Activated naive CD4-positive, alpha-beta T cell treated with anti-CD3 and anti-CD28 coated beads for 36 hours (primary cell): ENCODE results near the gene CCL19. TPM values are rescaled to one million over a fixed set of nuclear protein-coding genes. Genes with fewer than 3 reads are reported as not detected.
A peak's percentile ranks its signal among the peaks of the same experiment; 100 is the strongest.

Experiments used
- CTCF ChIA-PET: fragments of 350-600 bp; sonication (Branson Sonifier 250); formaldehyde crosslinking; loops from one replicate; lab custom pipeline; 2021; ENCODE audit warnings: antibody characterized with exemption; lab: Charles Lee
- DNase-seq: peaks from one replicate; pipeline ENCODE4 v3.0.0-alpha.2; 2020
- H3K27ac Mint-ChIP-seq: one replicate; pipeline ENCODE4 v1.8.0; 2021; ENCODE audit warnings: mild to moderate bottlenecking, mixed read lengths
- H3K27me3 Mint-ChIP-seq: one replicate; pipeline ENCODE4 v1.8.0; 2021; ENCODE audit warnings: low read depth, mixed read lengths
- H3K36me3 Mint-ChIP-seq: one replicate; pipeline ENCODE4 v1.8.0; 2021; ENCODE audit warnings: low read depth, mixed read lengths
- H3K4me1 Mint-ChIP-seq: one replicate; pipeline ENCODE4 v1.8.0; 2021; ENCODE audit warnings: low read depth, mixed read lengths
- H3K4me3 Mint-ChIP-seq: one replicate; pipeline ENCODE4 v1.8.0; 2021; ENCODE audit warnings: mild to moderate bottlenecking, moderate library complexity, mixed read lengths
- H3K9me3 Mint-ChIP-seq: one replicate; pipeline ENCODE4 v1.8.0; 2021; ENCODE audit warnings: mixed read lengths
- intact Hi-C: fragments of 100-400 bp; cut with micrococcal nuclease; formaldehyde crosslinking; loops from one replicate; pipeline ENCODE4 v1.15.1; 2023
- total RNA-seq, 2 experiments: library from RNA; stranded (reverse); gene quantifications; one replicate each; pipeline ENCODE4 v1.2.3, GENCODE V29; 2021

Gene CCL19
- total RNA-seq, 2 experiments from 2014 or later = not detected

DNA sequence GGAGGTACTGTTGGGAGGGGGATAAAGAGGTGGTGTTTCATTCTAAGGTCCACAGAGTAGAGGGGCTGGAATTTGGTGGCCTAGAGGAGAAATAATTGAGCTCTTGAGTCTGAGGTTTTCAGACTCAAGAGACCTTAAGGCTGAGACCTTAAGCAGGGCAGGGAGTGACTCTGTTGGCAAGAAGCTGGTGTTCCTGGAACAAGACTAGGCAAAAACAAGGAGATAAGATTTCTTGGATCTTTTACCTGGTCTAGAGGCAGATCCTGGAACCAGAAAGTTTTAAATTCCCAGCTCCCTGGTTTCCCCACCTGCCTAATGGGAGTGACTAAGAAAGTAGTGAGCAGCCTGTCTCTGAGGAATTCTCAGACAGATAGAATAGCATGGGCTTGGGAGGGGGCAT lies 22.9 kb upstream of the CCL19 start:
- Mint-ChIP-seq H3K27me3 (no peaks in the 10 kb centered on the region), H3K4me1 (no peaks in the 10 kb centered on the region), H3K36me3 (no peaks in the 10 kb centered on the region), H3K4me3 (no peak overlapping the region), H3K9me3 (no peaks in the 10 kb centered on the region), H3K27ac (no peak overlapping the region)
- no peak for DNase-seq
- CTCF ChIA-PET = interaction anchor here (1.1 to 1.2 kb wide), 2 partner anchors 12 to 215 kb away, joined by 4 read pairs; no protein-coding TSS in a partner anchor
- intact Hi-C loops = no loop called here

DNA sequence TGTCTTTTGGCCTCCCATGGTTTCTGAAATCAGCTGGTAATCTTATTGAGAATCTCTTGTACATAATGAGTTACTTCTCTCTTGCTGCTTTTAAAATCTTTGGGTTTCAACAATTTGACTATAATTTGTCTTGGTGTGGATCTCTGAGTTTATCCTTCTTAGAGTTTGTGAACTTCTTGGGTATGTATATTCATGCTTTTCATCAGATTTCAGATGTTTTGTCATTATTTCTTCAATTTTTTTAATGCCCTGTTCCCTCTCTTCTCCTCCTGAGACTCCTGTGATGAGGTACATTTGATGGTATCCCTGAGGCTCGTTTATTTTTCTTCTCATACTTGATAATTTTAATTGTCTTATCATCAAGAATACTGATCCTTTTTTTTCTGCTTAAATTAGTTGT lies 21.1 kb upstream of the CCL19 start:
- CTCF ChIA-PET = no interaction called here
- H3K27me3 Mint-ChIP-seq = no peaks in the 10 kb centered on the region
- intact Hi-C loops = no loop called here
- H3K36me3 Mint-ChIP-seq = no peaks in the 10 kb centered on the region
- H3K4me1 Mint-ChIP-seq = no peaks in the 10 kb centered on the region
- no peaks in the 10 kb centered on the region for H3K9me3 Mint-ChIP-seq
- H3K27ac Mint-ChIP-seq = no peak overlapping the region
- DNase-seq = no peak
- no peak overlapping the region for H3K4me3 Mint-ChIP-seq

DNA sequence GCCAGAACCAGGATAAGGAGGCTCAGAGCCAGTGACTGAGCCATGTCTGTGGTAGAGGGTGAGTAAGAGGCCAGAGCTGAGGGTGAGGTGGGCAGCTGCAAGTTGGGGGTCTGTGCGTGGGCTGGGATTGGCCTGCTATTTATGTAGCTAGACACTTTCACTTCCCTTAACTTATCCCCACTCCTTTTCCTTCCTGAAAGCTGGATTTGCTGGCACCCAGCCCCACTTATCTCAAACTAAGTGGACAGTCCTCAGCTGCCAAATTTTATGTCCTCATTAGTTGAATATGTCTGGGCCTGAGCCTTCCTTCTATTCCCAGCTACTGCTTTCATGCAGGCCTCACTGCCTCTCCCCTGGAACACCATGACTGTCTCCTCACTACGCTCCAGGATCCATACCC lies 18.9 kb upstream of the CCL19 start, which contains the start of gene CCL21:
CCL21 (minus strand) TSS at position 114 of the 400 bp plus-strand sequence; CDS start at position 44, 70 bp downstream.
- H3K4me1 Mint-ChIP-seq = no peaks in the 10 kb centered on the region
- no peak within 1 kb of the TSS for H3K27ac Mint-ChIP-seq
- no peaks in the 10 kb centered on the region for H3K9me3 Mint-ChIP-seq
- intact Hi-C loops = no loop called here
- CTCF ChIA-PET = interaction anchor here (1.1 to 1.6 kb wide), 3 partner anchors 7 to 45 kb away, joined by 3 to 4 read pairs (median 3); no protein-coding TSS in a partner anchor
- H3K36me3 Mint-ChIP-seq = no peaks in the 10 kb centered on the region
- no peak within 1 kb of the TSS for H3K4me3 Mint-ChIP-seq
- DNase-seq = no peak
- H3K27me3 Mint-ChIP-seq = no peaks in the 10 kb centered on the region

DNA sequence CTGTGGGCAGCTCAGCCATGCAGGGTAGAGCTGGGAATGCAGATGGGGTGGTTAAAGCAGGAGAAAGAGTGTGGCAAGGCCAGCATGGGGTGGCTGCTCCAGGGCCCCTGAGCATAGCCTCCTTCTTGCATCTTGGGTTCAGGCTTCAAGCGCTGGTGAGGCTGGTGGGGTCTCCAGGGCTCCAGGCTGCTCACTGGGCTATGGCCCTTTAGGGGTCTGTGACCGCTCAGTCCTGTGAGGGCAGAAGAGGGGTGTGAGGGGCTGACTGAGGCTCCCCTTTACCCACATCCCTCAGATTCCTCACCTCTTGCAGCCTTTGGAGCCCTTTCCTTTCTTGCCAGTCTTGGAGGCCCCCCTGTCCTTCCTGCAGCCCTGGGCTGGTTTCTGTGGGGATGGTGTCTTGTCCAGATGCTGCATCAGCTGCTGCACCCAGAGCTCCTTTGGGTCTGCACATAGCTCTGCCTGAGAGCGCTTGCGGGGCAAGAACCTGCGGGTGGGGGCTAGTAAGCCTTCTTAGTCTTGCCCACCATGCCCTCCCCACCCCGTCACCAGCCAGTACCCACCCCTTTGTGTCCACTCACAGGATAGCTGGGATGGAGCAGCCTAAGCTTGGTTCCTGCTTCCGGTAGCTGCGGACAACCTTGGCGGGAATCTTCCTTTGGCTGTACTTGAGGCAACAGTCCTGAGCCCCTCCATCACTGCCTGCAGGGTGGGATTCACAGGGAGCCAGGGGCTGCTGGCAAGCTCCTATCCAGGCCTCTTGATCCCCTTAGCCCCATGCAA lies 18.3 kb upstream of the CCL19 start:
- intact Hi-C loops = no loop called here
- H3K27me3 Mint-ChIP-seq = no peaks in the 10 kb centered on the region
- H3K27ac Mint-ChIP-seq = no peak overlapping the region
- H3K4me3 Mint-ChIP-seq = no peak overlapping the region
- no peak for DNase-seq
- H3K9me3 Mint-ChIP-seq = no peaks in the 10 kb centered on the region
- no peaks in the 10 kb centered on the region for H3K4me1 Mint-ChIP-seq
- CTCF ChIA-PET = interaction anchor here (1.1 to 1.6 kb wide), 3 partner anchors 7 to 45 kb away, joined by 3 to 4 read pairs (median 3); no protein-coding TSS in a partner anchor
- no peaks in the 10 kb centered on the region for H3K36me3 Mint-ChIP-seq

DNA sequence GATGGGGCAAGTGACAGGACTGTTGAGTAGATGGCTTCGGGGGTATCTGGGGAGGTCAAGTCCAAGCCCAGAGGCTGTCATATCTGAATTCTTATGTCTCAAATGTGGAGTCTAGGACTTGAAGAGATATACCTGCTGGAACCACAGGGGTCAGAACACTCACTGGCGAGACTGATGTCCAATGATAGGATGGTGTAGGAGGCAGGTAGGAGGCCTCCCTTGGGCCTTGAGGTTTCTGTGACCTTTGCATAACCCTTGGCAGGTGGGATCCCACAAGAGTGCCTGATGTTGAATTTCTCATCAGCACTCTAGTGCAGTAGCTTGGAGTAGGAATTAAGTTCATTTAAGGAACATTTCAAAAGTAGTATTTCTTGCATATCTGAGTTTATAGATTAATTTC lies 16.1 kb upstream of the CCL19 start:
- no peak overlapping the region for H3K27ac Mint-ChIP-seq
- CTCF ChIA-PET = interaction anchor here (0.6 to 0.8 kb wide), 2 partner anchors 9 to 61 kb away, joined by 3 read pairs; no protein-coding TSS in a partner anchor
- no peaks in the 10 kb centered on the region for H3K27me3 Mint-ChIP-seq
- H3K4me3 Mint-ChIP-seq = no peak overlapping the region
- peaks cover under 1% of the 10 kb centered on the region for H3K4me1 Mint-ChIP-seq
- H3K9me3 Mint-ChIP-seq = no peaks in the 10 kb centered on the region
- no peak for DNase-seq
- no peaks in the 10 kb centered on the region for H3K36me3 Mint-ChIP-seq
- intact Hi-C loops = no loop called here

DNA sequence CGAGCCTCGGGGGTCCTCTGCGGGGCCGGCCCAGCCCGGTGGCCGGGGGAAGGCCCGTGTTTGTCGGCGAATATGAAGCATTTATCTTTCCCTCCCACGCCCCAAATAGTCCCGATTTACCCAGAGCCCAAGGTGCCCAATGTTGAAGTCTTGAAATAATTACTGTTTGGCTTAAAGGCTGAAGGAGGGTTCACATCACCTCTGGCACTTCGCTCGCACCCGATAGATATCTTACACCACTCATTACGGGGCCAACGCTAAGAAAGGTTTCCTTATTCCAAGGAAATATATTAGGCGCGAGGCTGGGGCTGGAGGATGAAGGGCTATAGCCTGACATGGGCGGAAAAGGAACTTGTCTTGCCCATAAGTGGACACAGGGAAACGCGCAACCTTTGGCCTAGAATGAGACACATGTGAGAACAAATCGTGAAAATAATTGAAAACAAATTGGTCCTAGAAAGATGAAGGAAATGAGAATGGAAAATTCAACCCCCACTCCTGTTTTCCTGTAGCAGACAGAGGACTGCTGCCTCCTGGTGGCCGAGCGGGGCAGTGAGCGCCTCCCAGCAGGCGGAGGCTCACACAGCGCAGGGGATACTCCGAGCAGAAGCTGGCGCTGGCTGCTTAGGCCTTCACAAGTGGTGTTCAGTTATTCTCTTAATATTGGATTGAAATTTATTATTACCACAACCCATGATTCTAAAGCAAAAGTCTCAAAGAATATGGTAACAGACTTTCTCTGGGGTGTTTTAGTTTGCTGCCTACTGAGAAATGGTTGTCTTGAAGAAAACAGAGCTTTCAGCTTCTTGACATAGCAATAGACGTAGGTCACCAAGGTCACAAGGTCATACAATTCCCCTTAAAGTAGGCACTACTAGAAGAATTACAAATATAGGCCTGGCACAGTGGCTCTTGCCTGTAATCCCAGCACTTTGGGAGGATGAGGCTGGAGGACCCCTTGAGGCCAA lies 11.0 kb upstream of the CCL19 start:
- Mint-ChIP-seq H3K27ac (no peak overlapping the region), H3K27me3 (peaks cover 5% of the 10 kb centered on the region), H3K4me3 (peak overlapping the region; percentile 69), H3K4me1 (peaks cover 7% of the 10 kb centered on the region), H3K36me3 (no peaks in the 10 kb centered on the region), H3K9me3 (no peaks in the 10 kb centered on the region)
- CTCF ChIA-PET = interaction anchor here (0.5 to 4.8 kb wide), 43 partner anchors 8 to 1169 kb away, joined by 3 to 65 read pairs (median 4); partner anchors contain the start of genes CCL19, CCL21, CCL27 and DCTN3
- intact Hi-C loops = loop anchor here (1.0 to 5.0 kb wide), 8 partner anchors 27 to 410 kb away; partner anchors contain the start of genes DNAJB5, ENHO, GALT and RPP25L
- DNase-seq = peak; percentile 90

DNA sequence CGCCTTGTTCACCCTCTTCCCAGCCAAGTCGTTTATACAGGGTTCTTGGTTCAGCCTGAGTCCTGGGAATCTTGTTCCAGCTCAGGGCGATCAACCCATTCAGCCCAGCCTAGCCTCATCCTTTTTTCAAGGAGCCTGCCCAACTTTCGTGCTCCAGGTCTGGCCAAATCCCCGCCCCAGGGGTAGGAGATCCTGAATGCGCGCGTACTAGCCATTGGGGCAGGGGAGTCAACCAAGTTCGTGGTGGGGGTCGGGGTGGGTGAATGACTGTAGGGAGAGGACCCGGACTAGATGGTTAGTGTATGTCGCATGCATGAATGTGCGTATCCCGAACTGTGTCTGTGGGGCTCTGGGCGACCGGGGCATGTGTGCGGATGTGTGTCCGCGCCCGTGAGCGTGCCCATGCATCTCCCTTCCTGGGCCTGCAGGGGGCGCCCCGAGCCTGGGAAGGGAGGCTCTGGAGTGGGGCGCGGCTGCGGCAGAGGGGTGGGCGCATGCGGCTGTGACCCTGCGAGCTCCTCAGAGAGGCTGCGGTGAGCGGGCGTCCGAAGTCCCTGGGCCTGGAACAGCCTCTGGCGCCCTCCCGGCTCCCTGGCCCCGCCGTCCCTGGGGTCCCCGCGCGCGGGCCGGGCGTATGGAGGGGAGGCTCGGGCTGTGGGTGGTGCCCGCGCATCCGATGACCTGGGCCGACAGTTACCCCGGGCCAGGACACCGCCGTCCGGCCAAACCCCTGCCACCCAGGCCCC lies 10.1 kb upstream of the CCL19 start:
- no peaks in the 10 kb centered on the region for H3K36me3 Mint-ChIP-seq
- DNase-seq = peak; percentile 80
- peaks cover 7% of the 10 kb centered on the region for H3K4me1 Mint-ChIP-seq
- CTCF ChIA-PET = interaction anchor here (0.5 to 4.8 kb wide), 12 partner anchors 15 to 283 kb away, joined by 3 to 65 read pairs (median 5); partner anchors contain the start of gene GALT
- peak overlapping the region; percentile 69 for H3K4me3 Mint-ChIP-seq
- intact Hi-C loops = loop anchor here (1.0 to 5.0 kb wide), 4 partner anchors 89 to 411 kb away; partner anchors contain the start of genes DNAJB5, ENHO and RPP25L
- H3K27me3 Mint-ChIP-seq = peaks cover 5% of the 10 kb centered on the region
- no peak overlapping the region for H3K27ac Mint-ChIP-seq
- no peaks in the 10 kb centered on the region for H3K9me3 Mint-ChIP-seq

DNA sequence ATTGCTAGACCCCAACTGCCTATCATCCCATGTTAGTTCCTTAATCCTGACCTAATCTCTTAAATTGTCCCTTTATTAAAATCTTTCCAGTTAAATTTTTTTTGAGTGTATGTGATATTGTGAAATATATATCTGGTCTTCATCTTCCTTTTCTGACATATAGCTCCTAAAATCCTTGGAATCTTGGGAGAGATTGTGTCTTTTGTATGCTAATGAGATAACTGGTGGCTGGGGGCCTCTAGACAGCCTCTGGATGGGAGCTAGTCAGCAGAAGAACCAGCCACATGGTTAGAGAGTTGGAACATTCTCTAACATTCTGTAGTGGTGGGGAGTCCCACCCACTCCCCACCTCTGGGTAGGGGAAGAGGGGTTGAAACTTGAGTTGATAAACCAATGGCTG lies 3.7 kb upstream of the CCL19 start:
- CTCF ChIA-PET = interaction anchor here (0.6 to 1.5 kb wide), 3 partner anchors 11 to 353 kb away, joined by 3 read pairs; no protein-coding TSS in a partner anchor
- Mint-ChIP-seq H3K27me3 (no peaks in the 10 kb centered on the region), H3K27ac (no peak overlapping the region), H3K36me3 (no peaks in the 10 kb centered on the region), H3K4me3 (no peak overlapping the region), H3K4me1 (no peaks in the 10 kb centered on the region), H3K9me3 (no peaks in the 10 kb centered on the region)
- DNase-seq = no peak
- intact Hi-C loops = no loop called here

DNA sequence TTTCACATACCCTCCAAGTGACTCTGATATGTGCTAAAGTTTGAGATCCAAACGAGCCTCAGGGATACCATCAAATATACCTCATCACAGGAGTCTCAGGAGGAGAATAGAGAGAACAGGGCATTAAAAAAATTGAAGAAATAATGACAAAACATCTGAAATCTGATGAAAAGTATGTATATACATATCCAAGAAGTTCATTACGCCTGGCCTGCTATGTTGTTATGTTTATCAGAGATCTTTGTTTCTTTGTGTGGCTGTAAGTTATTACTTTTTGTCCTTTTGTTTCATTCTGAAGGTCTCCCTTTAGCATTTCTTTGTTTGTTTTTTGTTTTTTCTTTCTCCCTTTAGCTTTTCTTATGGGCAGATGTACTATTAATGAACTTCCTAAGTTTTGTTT lies 2.5 kb upstream of the CCL19 start:
- H3K36me3 Mint-ChIP-seq = no peaks in the 10 kb centered on the region
- H3K27ac Mint-ChIP-seq = no peak overlapping the region
- no peak overlapping the region for H3K4me3 Mint-ChIP-seq
- intact Hi-C loops = no loop called here
- DNase-seq = no peak
- no peaks in the 10 kb centered on the region for H3K4me1 Mint-ChIP-seq
- CTCF ChIA-PET = interaction anchor here (0.6 kb wide), 1 partner anchor 1574 kb away, joined by 3 read pairs; no protein-coding TSS in a partner anchor
- no peaks in the 10 kb centered on the region for H3K27me3 Mint-ChIP-seq
- H3K9me3 Mint-ChIP-seq = no peaks in the 10 kb centered on the region

DNA sequence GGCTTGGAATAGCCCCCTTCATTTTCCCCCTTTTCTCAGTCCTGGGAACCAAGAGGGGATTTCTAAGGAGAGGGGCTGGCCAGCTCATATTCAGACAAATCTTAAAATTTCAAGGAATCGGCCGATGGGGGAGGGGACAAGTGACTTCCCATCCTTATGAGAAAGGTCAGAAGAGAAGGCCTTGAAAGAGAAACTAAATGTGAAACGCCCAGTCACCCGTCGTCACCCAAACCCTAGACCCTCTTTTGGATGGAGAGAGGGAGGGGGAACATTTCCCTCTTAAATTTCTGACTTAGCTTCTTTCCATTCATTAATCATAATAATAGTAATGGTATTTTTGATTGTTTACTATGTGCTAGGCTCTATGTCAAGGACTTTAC lies 850 bp upstream of the CCL19 start:
- no peaks in the 10 kb centered on the region for H3K4me1 Mint-ChIP-seq
- no peaks in the 10 kb centered on the region for H3K27me3 Mint-ChIP-seq
- no peaks in the 10 kb centered on the region for H3K9me3 Mint-ChIP-seq
- no peak overlapping the region for H3K4me3 Mint-ChIP-seq
- H3K36me3 Mint-ChIP-seq = no peaks in the 10 kb centered on the region
- CTCF ChIA-PET = interaction anchor here (0.7 to 1.2 kb wide), 3 partner anchors 11 to 145 kb away, joined by 3 to 7 read pairs (median 5); no protein-coding TSS in a partner anchor
- intact Hi-C loops = no loop called here
- no peak for DNase-seq
- H3K27ac Mint-ChIP-seq = no peak overlapping the region

DNA sequence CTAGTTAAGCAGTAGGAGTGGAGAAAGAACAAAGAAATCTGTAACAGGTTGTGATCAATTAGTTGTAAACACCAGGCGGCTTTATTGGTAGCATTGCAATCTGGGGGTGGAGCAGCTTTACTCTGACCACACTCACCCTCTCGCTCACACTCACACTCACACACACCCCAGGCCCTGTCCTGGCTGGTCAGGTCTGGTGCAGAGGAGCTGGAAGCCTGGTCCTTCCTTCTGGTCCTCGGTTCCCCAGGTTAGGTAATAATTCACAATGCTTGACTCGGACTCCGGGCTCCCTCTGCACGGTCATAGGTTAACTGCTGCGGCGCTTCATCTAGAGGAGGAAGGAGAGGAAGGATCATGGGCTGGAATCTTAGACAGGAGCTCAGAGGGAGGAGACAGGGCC lies 1.6 kb downstream of the CCL19 start:
- H3K9me3 Mint-ChIP-seq = no peaks in the 10 kb centered on the region
- H3K4me3 Mint-ChIP-seq = no peak overlapping the region
- no peaks in the 10 kb centered on the region for H3K36me3 Mint-ChIP-seq
- no peak overlapping the region for H3K27ac Mint-ChIP-seq
- CTCF ChIA-PET = interaction anchor here (0.6 to 1.1 kb wide), 3 partner anchors 13 to 922 kb away, joined by 3 to 5 read pairs (median 5); no protein-coding TSS in a partner anchor
- H3K4me1 Mint-ChIP-seq = peaks cover 2% of the 10 kb centered on the region
- no peak for DNase-seq
- H3K27me3 Mint-ChIP-seq = no peaks in the 10 kb centered on the region
- intact Hi-C loops = no loop called here
